K562 (cell line): ENCODE results near the gene ATXN7L1. TPM values are rescaled to one million over a fixed set of nuclear protein-coding genes. Genes with fewer than 3 reads are reported as not detected.

Experiments
- ATAC-seq: fragments of 200-7000 bp; cut with Tn5 transposase; 3 replicates; pipeline ENCODE4 v1.9.1; 2020; ENCODE audit warnings: moderate library complexity
- BruUV-seq: library from RNA; stranded (reverse); fragments of 400-500 nt; replicated peaks from 2 replicates; lab custom pipeline; 2021; lab: Mats Ljungman, UMichigan
- CTCF ChIA-PET: fragments of 300-600 bp; formaldehyde crosslinking; extraction: SDS; loops from one replicate; lab custom pipeline; 2021; ENCODE audit warnings: low intra/inter-chr PET ratio; lab: Yijun Ruan, JAX
- POLR2A ChIA-PET: fragments of 300-600, 350-650 bp; sonication (Branson Sonifier 250); formaldehyde crosslinking; extraction: SDS; loops from one replicate; lab custom pipeline; 2021; ENCODE audit warnings: antibody characterized with exemption, inconsistent platforms; lab: Yijun Ruan, JAX
- DNase-seq, 4 experiments: peaks; one replicate each; pipeline versions ENCODE4 v3.0.0 to v3.0.0-alpha.2; 2011 to 2018; ENCODE audit warnings: low spot score in 3 of 4, mixed read lengths in 3 of 4; ENCODE audit errors: extremely low read depth in 1 of 4
- FAIRE-seq: peaks from 2 replicates; lab custom pipeline; 2011; peaks lifted over from hg19 to GRCh38; lab: Jason Lieb, UNC
- H2AFZ ChIP-seq: 2 replicates; pipeline ENCODE4 v1.6.0; 2011; ENCODE audit warnings: low read depth, low read length, control low read depth, inconsistent platforms
- H3K27ac ChIP-seq: fragments of 200-600 bp; 3 replicates; pipeline ENCODE4 v1.8.0; 2011; ENCODE audit warnings: low read depth, mild to moderate bottlenecking, control low read depth, inconsistent platforms, low read length, moderate library complexity, mixed read lengths; ENCODE audit errors: extremely low read depth
- H3K27me3 ChIP-seq, 2 experiments: fragments of 300-600 bp in 1 of 2; 2 replicates in 1 of 2; 3 replicates in 1 of 2; pipeline versions ENCODE4 v1.6.0 to v1.8.0; 2011; ENCODE audit warnings: inconsistent platforms in 2 of 2, low read length in 2 of 2, mild to moderate bottlenecking in 1 of 2, mixed read lengths in 1 of 2, moderate library complexity in 1 of 2; ENCODE audit not compliant: control insufficient read depth in 2 of 2, insufficient read depth in 2 of 2
- H3K36me3 ChIP-seq: fragments of 300-600 bp; 3 replicates; pipeline ENCODE4 v1.8.0; 2011; ENCODE audit warnings: mild to moderate bottlenecking, low read length, inconsistent platforms; ENCODE audit not compliant: control insufficient read depth, insufficient read depth
- H3K4me1 ChIP-seq, 2 experiments: fragments of 200-600 bp in 1 of 2; replicated peaks in 1 of 2; 2 replicates in 1 of 2; 3 replicates in 1 of 2; pipeline versions ENCODE4 v1.5.1 to v1.8.0; 2011; ENCODE audit warnings: inconsistent platforms in 2 of 2, low read length in 2 of 2, mild to moderate bottlenecking in 1 of 2, mixed read lengths in 1 of 2, moderate library complexity in 1 of 2; ENCODE audit not compliant: control insufficient read depth in 2 of 2, insufficient read depth in 2 of 2
- H3K4me2 ChIP-seq: 2 replicates; pipeline ENCODE4 v1.6.1; 2011; ENCODE audit warnings: low read length, control low read depth, inconsistent platforms, mixed read lengths; ENCODE audit not compliant: insufficient read depth
- H3K4me3 ChIP-seq: fragments of 200-600 bp; sonication (generic), shearing (Covaris generic); 2 replicates; pipeline ENCODE4 v1.5.1; 2016; ENCODE audit warnings: control low read depth, inconsistent platforms
- H3K79me2 ChIP-seq: fragments of 200-600 bp; 3 replicates; pipeline ENCODE4 v1.8.0; 2011; ENCODE audit warnings: low read length, inconsistent platforms; ENCODE audit not compliant: control insufficient read depth, insufficient read depth
- H3K9ac ChIP-seq, 2 experiments: 2 replicates each; pipeline versions ENCODE4 v1.6.0 to v1.6.1; 2011; ENCODE audit warnings: low read depth in 2 of 2, low read length in 2 of 2, control low read depth in 1 of 2, inconsistent platforms in 1 of 2, mild to moderate bottlenecking in 1 of 2, mixed read lengths in 1 of 2; ENCODE audit not compliant: insufficient read depth in 1 of 2
- H3K9me1 ChIP-seq: one replicate; pipeline ENCODE4 v1.6.0; 2011; ENCODE audit warnings: inconsistent platforms, mild to moderate bottlenecking, low read length, moderate library complexity; ENCODE audit not compliant: control insufficient read depth, insufficient read depth
- H3K9me3 ChIP-seq: replicated peaks from 2 replicates; pipeline ENCODE4 v1.5.1; 2011; ENCODE audit warnings: low read depth, low read length, inconsistent platforms; ENCODE audit not compliant: control insufficient read depth, insufficient read depth
- H4K20me1 ChIP-seq: replicated peaks from 2 replicates; pipeline ENCODE4 v1.6.1; 2011; ENCODE audit warnings: low read length, inconsistent platforms, mixed read lengths; ENCODE audit not compliant: control insufficient read depth, insufficient read depth
- AFF4 ChIP-seq: sonication (generic); formaldehyde crosslinking; IDR thresholded peaks from 2 replicates; pipeline ENCODE4 v1.8.0; 2023; ENCODE audit warnings: mild to moderate bottlenecking, missing genetic modification reagents
- ATF3 ChIP-seq, 2 experiments: fragments of 450-650 bp in 1 of 2; sonication (generic) in 1 of 2; formaldehyde crosslinking in 1 of 2; IDR thresholded peaks in 1 of 2; conservative IDR thresholded peaks in 1 of 2; 2 replicates each; pipeline versions ENCODE4 v1.6.1 to v1.8.1; 2016 to 2023; ENCODE audit warnings: mild to moderate bottlenecking in 2 of 2, moderate library complexity in 2 of 2, inconsistent platforms in 1 of 2, missing genetic modification reagents in 1 of 2
- CTCF ChIP-seq, 3 experiments: IDR thresholded peaks in 2 of 3; conservative IDR thresholded peaks in 1 of 3; 2 replicates each; pipeline ENCODE4 v1.5.1; 2011 to 2012; ENCODE audit warnings: low read length in 3 of 3, mild to moderate bottlenecking in 3 of 3, control low read depth in 2 of 3, improper control_type of control experiment in 1 of 3, inconsistent platforms in 1 of 3, low read depth in 1 of 3, mixed read lengths in 1 of 3, moderate library complexity in 1 of 3; ENCODE audit not compliant: insufficient read depth in 2 of 3
- E2F8 ChIP-seq: fragments of 450-650 bp; IDR thresholded peaks from 2 replicates; pipeline ENCODE4 v1.7.1; 2018; ENCODE audit warnings: mild to moderate bottlenecking, low read depth; ENCODE audit not compliant: partially characterized antibody
- HCFC1 ChIP-seq: IDR thresholded peaks from 2 replicates; pipeline ENCODE4 v1.6.1; 2012; ENCODE audit warnings: low read depth, low read length, improper control_type of control experiment
- RBFOX2 ChIP-seq: fragments of 200-400 bp; formaldehyde crosslinking; IDR thresholded peaks from 2 replicates; pipeline ENCODE4 v1.6.1; 2017; ENCODE audit warnings: low read depth, mild to moderate bottlenecking, low read length, moderate library complexity
- RFX1 ChIP-seq: fragments of 450-650 bp; IDR thresholded peaks from 2 replicates; pipeline ENCODE4 v1.6.1; 2016; ENCODE audit warnings: mild to moderate bottlenecking, moderate library complexity
- SOX6 ChIP-seq: fragments of 450-650 bp; IDR thresholded peaks from 2 replicates; pipeline ENCODE4 v1.6.1; 2014; ENCODE audit warnings: mild to moderate bottlenecking
- ZNF436 ChIP-seq: fragments of 250-450, 450-650 bp; sonication (Bioruptor Pico); formaldehyde crosslinking; IDR thresholded peaks from 2 replicates; pipeline ENCODE4 v1.7.0; 2020; ENCODE audit warnings: mild to moderate bottlenecking
- WGBS: fragments of 100-300 bp; shearing (Covaris generic); methylation state at CpG from one replicate; pipeline ENCODE4 v1.1.6; 2016; ENCODE audit warnings: low coverage, mixed read lengths; ENCODE audit not compliant: insufficient coverage; ENCODE audit errors: missing lambda C conversion rate; 5-methylcytosine and 5-hydroxymethylcytosine counted together
- in situ Hi-C: fragments of 300-500 bp; cut with MboI; formaldehyde crosslinking; loops from 4 replicates; pipeline ENCODE4 v1.15.0; 2018; ENCODE audit warnings: inconsistent platforms, mixed read lengths
- intact Hi-C: fragments of 100-400 bp; cut with micrococcal nuclease; formaldehyde crosslinking; loops from 2 replicates; pipeline ENCODE4 v1.14.2; 2022
- polyA plus RNA-seq, 8 experiments: library from polyadenylated mRNA; depleted of rRNA in 4 of 8; stranded (reverse) in 5 of 8; unstranded in 3 of 8; fragments of >200 nt; fragmentation: Nextera tagmentation in 2 of 8; fragmentation: Illumina TruSeq in 1 of 8; extraction: Ambion mirVana in 2 of 8; extraction: Trizol in 1 of 8; gene quantifications; 2 replicates each; pipeline versions ENCODE4 v1.2.1 to v1.2.3, GENCODE V29; 2011 to 2014; ENCODE audit warnings: inconsistent platforms in 1 of 8, missing spikeins in 1 of 8
- total RNA-seq, 7 experiments: library from RNA; depleted of rRNA in 6 of 7; stranded (reverse); fragments of >200 nt in 6 of 7; fragmentation: Illumina TruSeq in 2 of 7; extraction: Trizol in 2 of 7; gene quantifications; 2 replicates each; pipeline versions ENCODE4 v1.2.1 to v1.2.3, GENCODE V29; 2011 to 2021; ENCODE audit warnings: low replicate concordance in 1 of 7

ATXN7L1 gene
- total and polyA plus RNA-seq, 9 of the 15 experiments (the other 6 are each of a cell fraction or from before 2014, with no cell fraction given): 6.6 to 13.7 (median 10.7) TPM

- no peak for TF ChIP-seq ATF3 (IDR thresholded peaks at IDR 0.05)
- TF ChIP-seq ATF3 (CRISPR knock-in tag; conservative IDR thresholded peaks at IDR 0.05): no peak
- no peak for TF ChIP-seq CTCF (IDR thresholded peaks at IDR 0.05 in 2 of 3, conservative IDR thresholded peaks at IDR 0.05 in 1 of 3; ENCODE audit: insufficient read depth in 2 of 3, low read depth in 1 of 3, low read length in 3 of 3)
- TF ChIP-seq RFX1: no peak
- no peak for TF ChIP-seq AFF4 (CRISPR knock-in tag)
- no peak for TF ChIP-seq HCFC1
- TF ChIP-seq SOX6: no peak
- no peak for TF ChIP-seq ZNF436 (CRISPR knock-in tag)
- TF ChIP-seq E2F8: no peak
- no peak for TF ChIP-seq RBFOX2
- TF ChIP-seq, all 486 proteins: peak for 0
- ChIA-PET POLR2A (interaction anchor here (0.8 to 1.6 kb wide), 6 partner anchors 8 to 22 kb away, joined by 3 to 5 read pairs (median 3); no protein-coding TSS in a partner anchor), CTCF (interaction anchor here (0.6 kb wide), 2 partner anchors 259 to 422 kb away, joined by 3 read pairs; no protein-coding TSS in a partner anchor)
- Histone ChIP-seq H3K4me1 (no peaks in the 10 kb centered on the region), H3K9me1 (peaks cover 3% of the 10 kb centered on the region), H3K27me3 (peaks cover 0 to 26% of the 10 kb centered on the region in 2 experiments; a peak in 2 of 5 replicates), H3K27ac (no peak overlapping the region), H3K79me2 (no peaks in the 10 kb centered on the region), H3K9ac (no peak overlapping the region), H3K9me3 (no peaks in the 10 kb centered on the region), H3K36me3 (no peaks in the 10 kb centered on the region), H2AFZ (no peak overlapping the region), H3K4me2 (no peak overlapping the region), H3K4me3 (no peak overlapping the region), H4K20me1 (peaks cover 4% of the 10 kb centered on the region)
- DNase-seq (no peak), FAIRE-seq (no peak), ATAC-seq (no peak)
- 29% methylated on average over 3 of the region's 3 CpGs for WGBS
- intact Hi-C loops: no loop called here
- BruUV-seq: no TSS peak
- in situ Hi-C loops: loop anchor here (5.0 kb wide), 2 partner anchors 291 to 401 kb away; no protein-coding TSS in a partner anchor
These were observed 125.3 kb downstream of the ATXN7L1 start for GRCh38 chr7:105751054-105751453.
